GM12892 (cell line): Measurements from ENCODE around the gene CTNNB1.
"Not testable (repeated sequence)": the region's sequence is repeated elsewhere in the genome, so short reads cannot be mapped to it uniquely, and the experiment has no call there.

ENCODE experiments used
- DNase-seq: peaks from one replicate; pipeline ENCODE4 v3.0.0; 2011; ENCODE audit not compliant: insufficient read length
- FAIRE-seq: peaks from 2 replicates; lab custom pipeline; 2011; peaks lifted over from hg19 to GRCh38; lab: Jason Lieb, UNC
- POLR2A ChIP-seq: IDR thresholded peaks from 2 replicates; pipeline ENCODE4 v1.6.1; 2011; ENCODE audit warnings: low read depth, low read length, control low read depth
- POLR2AphosphoS5 ChIP-seq: IDR thresholded peaks from 2 replicates; pipeline ENCODE4 v1.6.1; 2011; ENCODE audit warnings: low read depth, low read length, control low read depth
- TAF1 ChIP-seq: IDR thresholded peaks from 2 replicates; pipeline ENCODE4 v1.6.1; 2011; ENCODE audit warnings: low read depth, mild to moderate bottlenecking, control low read depth, low read length, borderline replicate concordance

The CTNNB1 gene

DNA sequence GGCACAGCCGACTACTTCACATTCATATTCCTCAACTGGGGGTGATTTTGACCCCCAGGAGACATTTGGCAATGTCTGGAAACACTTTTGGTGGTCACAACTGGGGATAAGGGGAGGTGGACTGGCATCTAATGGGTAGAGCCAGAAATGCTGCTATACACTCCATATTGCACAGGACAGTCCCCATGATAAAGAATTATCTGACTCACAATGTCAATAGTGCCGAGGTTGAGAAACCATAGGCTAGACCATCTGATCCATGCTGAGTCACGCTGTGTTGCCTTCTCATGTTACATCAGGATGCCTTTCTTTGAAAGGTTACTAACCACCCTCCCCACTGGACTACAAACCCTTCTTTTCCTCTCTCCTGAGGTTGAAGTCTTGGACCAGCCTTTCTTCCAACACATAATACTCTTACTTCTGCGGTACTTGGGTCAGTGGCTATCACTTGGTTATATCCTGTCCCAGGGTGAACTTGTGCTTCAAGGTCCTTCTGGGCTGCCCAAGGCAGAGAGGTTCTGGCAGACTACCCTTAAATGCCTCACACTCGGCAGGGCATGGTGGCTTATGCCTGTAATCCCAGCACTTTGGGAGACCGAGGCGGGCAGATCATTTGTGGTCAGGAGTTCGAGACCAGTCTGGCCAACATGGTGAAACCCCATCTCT is 68.8 kb downstream of the CTNNB1 start:
- TF ChIP-seq POLR2A = no peak
- no peak for TF ChIP-seq TAF1
- TF ChIP-seq POLR2AphosphoS5 = no peak
- no peak for DNase-seq
- FAIRE-seq = no peak

GRCh38 chr3:41272667-41273066 is 73.4 kb downstream of the CTNNB1 start:
- FAIRE-seq = no peak
- TF ChIP-seq POLR2A (no peak), POLR2AphosphoS5 (no peak), TAF1 (no peak)
- DNase-seq = no peak

- FAIRE-seq (no peak), DNase-seq (no peak)
- TF ChIP-seq POLR2AphosphoS5 (no peak), TAF1 (no peak), POLR2A (no peak)
Measured at GRCh38 chr3:41274944-41275668, 75.8 kb downstream of the CTNNB1 start.

DNA sequence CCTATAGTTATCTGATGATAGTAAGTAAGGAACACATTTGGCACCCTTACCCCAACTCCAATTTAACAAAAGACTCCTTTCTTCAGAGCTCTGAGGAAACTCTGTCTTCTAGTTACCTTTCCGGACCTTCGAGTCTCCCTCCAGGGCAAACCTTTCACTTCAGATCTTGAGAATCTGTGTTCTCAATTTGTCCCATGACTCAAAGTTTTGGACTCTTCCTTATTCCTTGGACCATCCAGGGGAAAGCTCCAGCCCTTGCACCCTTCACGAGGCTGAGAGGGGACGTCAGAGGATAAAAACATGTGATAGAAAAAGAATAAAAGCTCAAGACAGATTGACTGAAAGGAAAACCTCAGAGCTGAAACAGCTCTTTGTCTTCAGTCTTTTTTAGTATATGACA is 76.9 kb downstream of the CTNNB1 start:
- no peak for FAIRE-seq
- DNase-seq = no peak
- no peak for TF ChIP-seq TAF1
- TF ChIP-seq POLR2AphosphoS5 = no peak
- TF ChIP-seq POLR2A = no peak

DNA sequence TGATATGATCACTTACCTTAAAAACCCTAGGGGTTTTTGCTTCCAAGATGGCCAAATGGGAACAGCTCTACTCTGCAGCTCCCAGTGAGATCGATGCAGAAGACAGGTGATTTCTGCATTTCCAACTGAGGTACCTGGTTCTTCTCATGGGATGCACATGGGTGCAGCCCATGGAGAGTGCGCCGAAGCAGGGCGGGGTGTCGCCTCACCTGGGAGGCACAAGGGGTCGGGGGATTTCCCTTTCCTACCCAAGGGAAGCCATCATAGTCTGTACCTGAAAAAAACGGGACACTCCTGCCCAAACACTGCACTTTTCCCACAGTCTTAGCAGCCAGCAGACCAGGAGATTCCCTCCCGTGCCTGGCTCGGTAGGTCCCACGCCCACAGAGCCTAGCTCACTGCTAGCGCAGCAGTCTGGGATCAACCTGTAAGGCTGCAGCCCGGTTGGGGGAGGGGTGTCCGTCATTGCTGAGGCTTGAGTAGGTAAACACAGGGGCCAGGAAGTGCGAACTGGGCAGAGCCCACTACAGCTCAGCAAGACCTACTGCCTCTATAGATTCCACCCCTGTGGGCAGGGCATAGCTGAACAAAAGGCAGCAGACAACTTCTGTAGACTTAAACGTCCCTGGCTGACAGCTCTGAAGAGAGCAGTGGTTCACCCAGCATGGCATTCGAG is 78.6 kb downstream of the CTNNB1 start:
- no peak for TF ChIP-seq TAF1
- TF ChIP-seq POLR2AphosphoS5 = no peak
- no peak for DNase-seq
- no peak for FAIRE-seq

DNA sequence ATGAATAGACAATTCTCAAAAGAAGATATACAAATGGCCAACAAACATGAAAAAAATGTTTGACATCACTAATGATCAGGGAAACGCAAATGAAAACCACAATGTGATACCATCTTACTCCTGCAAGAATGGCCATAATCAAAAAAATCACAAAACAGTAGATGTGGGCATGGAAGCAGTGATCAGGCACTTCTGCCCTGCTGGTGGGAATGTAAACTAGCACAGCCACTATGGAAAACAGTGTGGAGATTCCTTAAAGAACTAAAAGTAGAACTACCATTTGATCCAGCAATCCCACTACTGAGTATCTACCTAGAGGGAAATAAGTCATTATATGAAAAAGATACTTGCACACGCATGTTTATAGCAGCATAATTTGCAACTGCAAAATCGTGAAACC is 85.6 kb downstream of the CTNNB1 start:
- DNase-seq, FAIRE-seq: not testable (repeated sequence)

DNA sequence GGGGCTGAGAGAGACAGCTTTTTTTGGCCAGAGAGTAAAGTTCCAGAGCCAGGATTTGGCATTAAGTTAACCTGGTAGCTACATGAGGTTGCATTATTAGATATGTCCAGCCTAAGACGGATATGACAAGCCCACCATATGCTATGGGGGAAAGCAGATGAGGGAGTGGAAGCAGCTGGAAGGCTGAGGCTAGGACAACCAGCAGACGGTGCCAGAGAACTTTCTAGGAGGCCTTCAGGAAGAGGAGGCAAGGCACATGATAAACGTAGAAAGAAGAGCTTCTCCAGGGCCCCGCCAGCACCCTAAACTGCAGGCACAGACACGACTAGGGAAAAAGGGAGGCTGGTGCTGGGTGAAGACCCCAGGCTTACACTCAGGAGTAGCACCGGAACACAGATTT is 87.0 kb downstream of the CTNNB1 start:
- TF ChIP-seq POLR2A (no peak), POLR2AphosphoS5 (no peak), TAF1 (no peak)
- no peak for DNase-seq
- no peak for FAIRE-seq

DNA sequence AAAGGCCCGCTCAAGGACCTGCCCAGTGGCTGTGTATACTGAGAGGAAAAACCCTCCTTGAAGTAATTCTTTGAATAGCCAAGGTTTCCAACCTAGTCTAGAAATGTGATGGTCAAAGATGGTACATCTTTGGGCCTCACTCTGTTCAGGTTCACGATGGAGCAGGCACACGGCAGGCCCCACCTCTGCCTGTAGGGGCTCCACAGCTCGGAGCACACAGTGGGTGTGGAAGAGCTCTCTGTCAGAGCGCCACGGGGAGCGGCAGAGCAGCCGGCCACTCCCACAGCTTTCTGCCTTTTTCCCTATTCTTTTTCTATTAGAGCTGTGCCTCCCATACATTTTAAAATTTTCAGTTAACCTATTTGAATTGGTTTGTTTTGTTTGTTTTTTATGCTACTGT is 89.5 kb downstream of the CTNNB1 start:
- DNase-seq = no peak
- TF ChIP-seq POLR2A (no peak), POLR2AphosphoS5 (no peak), TAF1 (no peak)
- FAIRE-seq = no peak
